K562 (cell line): ENCODE results near the gene ATAD3C. TPM values are rescaled to one million over a fixed set of nuclear protein-coding genes. Genes with fewer than 3 reads are reported as not detected.

ENCODE experiments used
- ATF3 ChIP-seq, 2 experiments: fragments of 450-650 bp in 1 of 2; sonication (generic) in 1 of 2; formaldehyde crosslinking in 1 of 2; IDR thresholded peaks in 1 of 2; conservative IDR thresholded peaks in 1 of 2; 2 replicates each; pipeline versions ENCODE4 v1.6.1 to v1.8.1; 2016 to 2023; ENCODE audit warnings: mild to moderate bottlenecking in 2 of 2, moderate library complexity in 2 of 2, inconsistent platforms in 1 of 2, missing genetic modification reagents in 1 of 2
- CBFA2T3 ChIP-seq: fragments of 450-650 bp; IDR thresholded peaks from 2 replicates; pipeline ENCODE4 v1.6.1; 2017
- CCAR2 ChIP-seq: fragments of 200-400 bp; formaldehyde crosslinking; IDR thresholded peaks from 2 replicates; pipeline ENCODE4 v1.6.1; 2017; ENCODE audit warnings: mild to moderate bottlenecking, low read depth, low read length
- ETV6 ChIP-seq, 3 experiments: fragments of 150-350 bp in 1 of 3; sonication (generic) in 1 of 3; formaldehyde crosslinking in 1 of 3; IDR thresholded peaks; 2 replicates each; pipeline versions ENCODE4 v1.6.1 to v1.8.0; 2014 to 2022; ENCODE audit warnings: borderline replicate concordance in 2 of 3, low read depth in 2 of 3, antibody characterized with exemption in 1 of 3, low read length in 1 of 3, mild to moderate bottlenecking in 1 of 3, missing genetic modification reagents in 1 of 3
- FOS ChIP-seq: IDR thresholded peaks from 3 replicates; pipeline ENCODE4 v1.6.1; 2011; ENCODE audit not compliant: insufficient read length; ENCODE audit errors: extremely low read depth
- GATA2 ChIP-seq: sonication (generic); formaldehyde crosslinking; IDR thresholded peaks from 2 replicates; pipeline ENCODE4 v1.4.0; 2020; ENCODE audit warnings: mild to moderate bottlenecking, missing genetic modification reagents
- HNRNPLL ChIP-seq: fragments of 200-400 bp; formaldehyde crosslinking; IDR thresholded peaks from 2 replicates; pipeline ENCODE4 v1.6.1; 2017; ENCODE audit warnings: low read length, low read depth, mild to moderate bottlenecking; ENCODE audit not compliant: poor library complexity, severe bottlenecking
- KAT8 ChIP-seq: fragments of 450-650 bp; IDR thresholded peaks from 2 replicates; pipeline ENCODE4 v1.6.1; 2016; ENCODE audit warnings: low read depth, mild to moderate bottlenecking
- MIER1 ChIP-seq: fragments of 450-650 bp; IDR thresholded peaks from 2 replicates; pipeline ENCODE4 v1.6.1; 2016; ENCODE audit warnings: antibody characterized with exemption, mild to moderate bottlenecking, low read depth
- NBN ChIP-seq: fragments of 450-650 bp; IDR thresholded peaks from 2 replicates; pipeline ENCODE4 v1.6.1; 2016; ENCODE audit warnings: low read depth, mild to moderate bottlenecking
- SAFB ChIP-seq: fragments of 200-400 bp; formaldehyde crosslinking; IDR thresholded peaks from 2 replicates; pipeline ENCODE4 v1.6.1; 2017; ENCODE audit warnings: low read depth, low read length, borderline replicate concordance
- SRSF3 ChIP-seq: fragments of 200-400 bp; formaldehyde crosslinking; IDR thresholded peaks from 2 replicates; pipeline ENCODE4 v1.6.1; 2016; ENCODE audit warnings: mild to moderate bottlenecking, low read length, moderate library complexity; ENCODE audit not compliant: insufficient read depth
- TAF1 ChIP-seq: IDR thresholded peaks from 2 replicates; pipeline ENCODE4 v1.6.1; 2011; ENCODE audit warnings: mild to moderate bottlenecking, low read length, moderate library complexity; ENCODE audit not compliant: insufficient read depth, control insufficient read depth, severe bottlenecking; ENCODE audit errors: extremely low read depth
- TAF15 ChIP-seq: fragments of 200-400 bp; formaldehyde crosslinking; IDR thresholded peaks from 2 replicates; pipeline ENCODE4 v1.6.1; 2017; ENCODE audit warnings: mild to moderate bottlenecking, low read depth, low read length, moderate library complexity
- TRIM28 ChIP-seq: fragments of 450-650 bp; IDR thresholded peaks from 2 replicates; pipeline ENCODE4 v1.6.1; 2017
- ZFP1 ChIP-seq: fragments of 450-650 bp; formaldehyde crosslinking; IDR thresholded peaks from 2 replicates; pipeline ENCODE4 v1.4.0; 2020; ENCODE audit warnings: mild to moderate bottlenecking, mixed read lengths
- polyA plus RNA-seq, 8 experiments: library from polyadenylated mRNA; depleted of rRNA in 4 of 8; stranded (reverse) in 5 of 8; unstranded in 3 of 8; fragments of >200 nt; fragmentation: Nextera tagmentation in 2 of 8; fragmentation: Illumina TruSeq in 1 of 8; extraction: Ambion mirVana in 2 of 8; extraction: Trizol in 1 of 8; gene quantifications; 2 replicates each; pipeline versions ENCODE4 v1.2.1 to v1.2.3, GENCODE V29; 2011 to 2014; ENCODE audit warnings: inconsistent platforms in 1 of 8, missing spikeins in 1 of 8
- total RNA-seq, 7 experiments: library from RNA; depleted of rRNA in 6 of 7; stranded (reverse); fragments of >200 nt in 6 of 7; fragmentation: Illumina TruSeq in 2 of 7; extraction: Trizol in 2 of 7; gene quantifications; 2 replicates each; pipeline versions ENCODE4 v1.2.1 to v1.2.3, GENCODE V29; 2011 to 2021; ENCODE audit warnings: low replicate concordance in 1 of 7
- TF ChIP-seq, protein P1 (sequence below): sonication (generic); formaldehyde crosslinking; IDR thresholded peaks from 2 replicates; pipeline ENCODE4 v1.8.0; 2022; ENCODE audit warnings: mild to moderate bottlenecking, missing genetic modification reagents
- TF ChIP-seq, protein P2 (sequence below), 2 experiments: fragments of 200-800 bp in 1 of 2; sonication (Bioruptor generic) in 1 of 2; sonication (generic) in 1 of 2; formaldehyde crosslinking in 1 of 2; IDR thresholded peaks in 1 of 2; conservative IDR thresholded peaks in 1 of 2; 2 replicates each; pipeline versions ENCODE4 v1.5.0 to v1.6.1; 2016 to 2020; ENCODE audit warnings: missing compliant biosample characterization in 1 of 2, missing genetic modification characterization in 1 of 2, missing genetic modification reagents in 1 of 2

ATAD3C gene
- total and polyA plus RNA-seq, 9 of the 15 experiments (the other 6 are each of a cell fraction or from before 2014, with no cell fraction given), result 0.03 to 0.18 TPM; not detected in 7

DNA sequence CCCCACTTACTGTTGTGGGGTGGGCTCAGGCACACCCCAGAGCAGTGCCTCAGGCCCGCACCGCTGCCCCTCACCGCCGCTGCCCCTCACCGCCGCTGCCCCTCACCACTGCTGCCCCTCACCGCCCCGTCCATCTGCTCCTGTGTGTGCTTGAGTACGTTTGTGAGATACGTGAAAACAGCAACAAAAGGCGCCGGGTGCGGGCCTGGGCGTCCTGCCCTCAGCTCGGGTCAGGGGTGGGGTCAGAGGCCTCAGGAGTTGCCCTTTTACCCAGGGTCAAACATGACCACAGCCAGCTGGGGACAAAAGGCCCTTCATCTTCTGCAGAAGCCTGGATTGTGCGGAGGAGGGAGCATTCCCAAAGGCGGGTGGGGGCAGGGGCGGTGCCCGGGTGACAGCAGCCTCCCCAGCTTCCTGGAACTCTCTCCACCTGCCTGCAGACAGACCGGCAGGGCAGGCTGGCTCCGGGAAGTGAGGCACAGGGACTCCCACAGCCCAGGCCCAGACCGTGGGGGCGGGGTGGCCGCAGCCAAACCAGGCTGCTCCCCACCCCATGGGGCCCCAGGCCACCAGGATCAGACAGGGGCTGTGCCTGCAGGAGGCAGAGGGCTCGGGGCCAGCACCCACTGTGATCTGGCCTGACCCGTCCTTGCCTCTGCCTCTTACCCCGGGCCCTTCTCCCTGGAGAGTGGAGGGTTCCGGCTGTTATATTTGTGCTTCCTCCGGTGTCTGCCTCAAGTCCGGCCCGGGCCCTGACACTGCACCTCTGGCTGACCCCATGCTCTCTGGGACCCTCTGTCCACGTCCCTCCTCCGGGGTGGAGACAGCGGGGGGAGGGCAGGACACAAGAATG, 16.3 kb upstream of the ATAD3C start (continued):
- TF ChIP-seq ETV6 (IDR thresholded peaks at IDR 0.05; ENCODE audit: borderline replicate concordance in 1 of 2, low read depth in 2 of 2, low read length in 1 of 2), result peak; percentile 71 to 81; a peak in 1 of 4 replicates
- no peak for TF ChIP-seq ETV6 (CRISPR knock-in tag; IDR thresholded peaks at IDR 0.05; ENCODE audit: borderline replicate concordance)
- TF ChIP-seq TRIM28, result 0 out of 2 replicates have a peak, but pooled peaks have one; percentile 32
- no peak for TF ChIP-seq CCAR2
- TF ChIP-seq CBFA2T3, result peak; percentile 54
- TF ChIP-seq FOS, result no peak
- peak; percentile 16; the same call in 1 of the 2 replicates for TF ChIP-seq TAF15
- TF ChIP-seq KAT8, result no peak
- no peak for TF ChIP-seq MIER1
- TF ChIP-seq NBN, result 0 out of 2 replicates have a peak, but pooled peaks have one; percentile 72
- TF ChIP-seq ATF3 (IDR thresholded peaks at IDR 0.05), result no peak
- no peak for TF ChIP-seq ATF3 (CRISPR knock-in tag; conservative IDR thresholded peaks at IDR 0.05)
- TF ChIP-seq HNRNPLL, result peak; percentile 56
- no peak for TF ChIP-seq TAF1
- no peak for TF ChIP-seq GATA2 (CRISPR knock-in tag)
- TF ChIP-seq, protein P1, sequence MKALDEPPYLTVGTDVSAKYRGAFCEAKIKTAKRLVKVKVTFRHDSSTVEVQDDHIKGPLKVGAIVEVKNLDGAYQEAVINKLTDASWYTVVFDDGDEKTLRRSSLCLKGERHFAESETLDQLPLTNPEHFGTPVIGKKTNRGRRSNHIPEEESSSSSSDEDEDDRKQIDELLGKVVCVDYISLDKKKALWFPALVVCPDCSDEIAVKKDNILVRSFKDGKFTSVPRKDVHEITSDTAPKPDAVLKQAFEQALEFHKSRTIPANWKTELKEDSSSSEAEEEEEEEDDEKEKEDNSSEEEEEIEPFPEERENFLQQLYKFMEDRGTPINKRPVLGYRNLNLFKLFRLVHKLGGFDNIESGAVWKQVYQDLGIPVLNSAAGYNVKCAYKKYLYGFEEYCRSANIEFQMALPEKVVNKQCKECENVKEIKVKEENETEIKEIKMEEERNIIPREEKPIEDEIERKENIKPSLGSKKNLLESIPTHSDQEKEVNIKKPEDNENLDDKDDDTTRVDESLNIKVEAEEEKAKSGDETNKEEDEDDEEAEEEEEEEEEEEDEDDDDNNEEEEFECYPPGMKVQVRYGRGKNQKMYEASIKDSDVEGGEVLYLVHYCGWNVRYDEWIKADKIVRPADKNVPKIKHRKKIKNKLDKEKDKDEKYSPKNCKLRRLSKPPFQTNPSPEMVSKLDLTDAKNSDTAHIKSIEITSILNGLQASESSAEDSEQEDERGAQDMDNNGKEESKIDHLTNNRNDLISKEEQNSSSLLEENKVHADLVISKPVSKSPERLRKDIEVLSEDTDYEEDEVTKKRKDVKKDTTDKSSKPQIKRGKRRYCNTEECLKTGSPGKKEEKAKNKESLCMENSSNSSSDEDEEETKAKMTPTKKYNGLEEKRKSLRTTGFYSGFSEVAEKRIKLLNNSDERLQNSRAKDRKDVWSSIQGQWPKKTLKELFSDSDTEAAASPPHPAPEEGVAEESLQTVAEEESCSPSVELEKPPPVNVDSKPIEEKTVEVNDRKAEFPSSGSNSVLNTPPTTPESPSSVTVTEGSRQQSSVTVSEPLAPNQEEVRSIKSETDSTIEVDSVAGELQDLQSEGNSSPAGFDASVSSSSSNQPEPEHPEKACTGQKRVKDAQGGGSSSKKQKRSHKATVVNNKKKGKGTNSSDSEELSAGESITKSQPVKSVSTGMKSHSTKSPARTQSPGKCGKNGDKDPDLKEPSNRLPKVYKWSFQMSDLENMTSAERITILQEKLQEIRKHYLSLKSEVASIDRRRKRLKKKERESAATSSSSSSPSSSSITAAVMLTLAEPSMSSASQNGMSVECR (CRISPR knock-in tag), result peak; percentile 23; the same call in 1 of the 2 replicates
- TF ChIP-seq, protein P2, sequence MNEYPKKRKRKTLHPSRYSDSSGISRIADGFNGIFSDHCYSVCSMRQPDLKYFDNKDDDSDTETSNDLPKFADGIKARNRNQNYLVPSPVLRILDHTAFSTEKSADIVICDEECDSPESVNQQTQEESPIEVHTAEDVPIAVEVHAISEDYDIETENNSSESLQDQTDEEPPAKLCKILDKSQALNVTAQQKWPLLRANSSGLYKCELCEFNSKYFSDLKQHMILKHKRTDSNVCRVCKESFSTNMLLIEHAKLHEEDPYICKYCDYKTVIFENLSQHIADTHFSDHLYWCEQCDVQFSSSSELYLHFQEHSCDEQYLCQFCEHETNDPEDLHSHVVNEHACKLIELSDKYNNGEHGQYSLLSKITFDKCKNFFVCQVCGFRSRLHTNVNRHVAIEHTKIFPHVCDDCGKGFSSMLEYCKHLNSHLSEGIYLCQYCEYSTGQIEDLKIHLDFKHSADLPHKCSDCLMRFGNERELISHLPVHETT (CRISPR knock-in tag; conservative IDR thresholded peaks at IDR 0.05 in 1 of 2, IDR thresholded peaks at IDR 0.05 in 1 of 2), result peak in 1 of 2 experiments; percentile 82; a peak in 2 of 4 replicates
- TF ChIP-seq ZFP1 (CRISPR knock-in tag), result no peak
- TF ChIP-seq SAFB, result no peak
- TF ChIP-seq SRSF3, result no peak
